Jurkat, Clone E6-1 (cell line): Measurements from ENCODE around the gene C2orf68. TPM values are rescaled to one million over a fixed set of nuclear protein-coding genes. Genes with fewer than 3 reads are reported as not detected.
"Not testable (repeated sequence)": the region's sequence is repeated elsewhere in the genome, so short reads cannot be mapped to it uniquely, and the experiment has no call there.

Experiments used
- DNase-seq: peaks from one replicate; pipeline ENCODE4 v3.0.0-alpha.2; 2011; ENCODE audit warnings: low read depth, low spot score
- H3K4me3 ChIP-seq: 2 replicates; pipeline ENCODE4 v1.5.1; 2011; ENCODE audit warnings: mild to moderate bottlenecking, low read length, control low read depth, moderate library complexity
- polyA plus RNA-seq: library from polyadenylated mRNA; unstranded; fragments of >200 nt; gene quantifications from one replicate; pipeline ENCODE4 v1.2.1, GENCODE V29; 2012; ENCODE audit warnings: missing spikeins; ENCODE audit not compliant: insufficient read length, insufficient read depth

Gene C2orf68
- 51.4 TPM for polyA plus RNA-seq

GRCh38 chr2:85611705-85612587 lies at the start of gene C2orf68:
Gene C2orf68 (minus strand): TSS chr2:85612066. CDS start chr2:85611984, 82 bp downstream.
- peak; percentile 70 for DNase-seq
- peak within 1 kb of the TSS; percentile 75 for H3K4me3 ChIP-seq

GRCh38 chr2:85661139-85661858 lies 49.4 kb upstream of the C2orf68 start:
- DNase-seq: no peak
- H3K4me3 ChIP-seq: no peak overlapping the region

GRCh38 chr2:85660725-85661124 lies 48.9 kb upstream of the C2orf68 start:
- DNase-seq: no peak
- H3K4me3 ChIP-seq: no peak overlapping the region

- DNase-seq, H3K4me3 ChIP-seq: not testable (repeated sequence)
These were observed 48.4 kb upstream of the C2orf68 start for GRCh38 chr2:85660301-85660700.

- no peak for DNase-seq
These were observed 47.6 kb upstream of the C2orf68 start for GRCh38 chr2:85659324-85659981.

GRCh38 chr2:85657399-85657798 lies 45.5 kb upstream of the C2orf68 start:
- DNase-seq, H3K4me3 ChIP-seq: not testable (repeated sequence)

More at GRCh38 chr2:85659324-85659981, 47.6 kb upstream of the C2orf68 start:
- H3K4me3 ChIP-seq: no peak overlapping the region

- DNase-seq: no peak
- no peak overlapping the region for H3K4me3 ChIP-seq
These were observed 44.6 kb upstream of the C2orf68 start for GRCh38 chr2:85656468-85656867.

GRCh38 chr2:85655961-85656417 lies 44.1 kb upstream of the C2orf68 start:
- DNase-seq: no peak
- H3K4me3 ChIP-seq: no peak overlapping the region

GRCh38 chr2:85653996-85654395 lies 42.1 kb upstream of the C2orf68 start:
- no peak overlapping the region for H3K4me3 ChIP-seq
- no peak for DNase-seq

GRCh38 chr2:85652056-85652455 lies 40.2 kb upstream of the C2orf68 start:
- DNase-seq: no peak
- H3K4me3 ChIP-seq: no peak overlapping the region

GRCh38 chr2:85651097-85651496 lies 39.2 kb upstream of the C2orf68 start:
- no peak for DNase-seq
- no peak overlapping the region for H3K4me3 ChIP-seq

GRCh38 chr2:85650456-85650855 lies 38.6 kb upstream of the C2orf68 start:
- no peak for DNase-seq
- H3K4me3 ChIP-seq: no peak overlapping the region

- H3K4me3 ChIP-seq: no peak overlapping the region
- no peak for DNase-seq
These were observed 37.6 kb upstream of the C2orf68 start for GRCh38 chr2:85649201-85650190.

GRCh38 chr2:85648619-85649018 lies 36.8 kb upstream of the C2orf68 start:
- peak; percentile 50 for DNase-seq
- no peak overlapping the region for H3K4me3 ChIP-seq

GRCh38 chr2:85647823-85648526 lies 36.1 kb upstream of the C2orf68 start:
- H3K4me3 ChIP-seq: no peak overlapping the region
- no peak for DNase-seq

GRCh38 chr2:85646166-85646565 lies 34.3 kb upstream of the C2orf68 start:
- DNase-seq: no peak
- H3K4me3 ChIP-seq: no peak overlapping the region

- no peak overlapping the region for H3K4me3 ChIP-seq
- no peak for DNase-seq
These were observed 33.0 kb upstream of the C2orf68 start for GRCh38 chr2:85644909-85645308.

GRCh38 chr2:85642725-85643124 lies 30.9 kb upstream of the C2orf68 start:
- DNase-seq: no peak
- H3K4me3 ChIP-seq: no peak overlapping the region
